BLaER1 (cell line): ENCODE measurements around the gene AUTS2.
A peak's percentile ranks its signal among the peaks of the same experiment; 100 is the strongest.

Experiments
- H3K27ac ChIP-seq: shearing (Covaris generic); formaldehyde crosslinking; 2 replicates; pipeline ENCODE4 v1.8.1; 2022
- H3K27me3 ChIP-seq: shearing (Covaris generic); formaldehyde crosslinking; 2 replicates; pipeline ENCODE4 v1.8.1; 2022
- H3K36me3 ChIP-seq: shearing (Covaris generic); formaldehyde crosslinking; 2 replicates; pipeline ENCODE4 v1.8.1; 2022
- H3K4me1 ChIP-seq: shearing (Covaris generic); formaldehyde crosslinking; 2 replicates; pipeline ENCODE4 v1.8.1; 2022
- H3K4me2 ChIP-seq: shearing (Covaris generic); formaldehyde crosslinking; 2 replicates; pipeline ENCODE4 v1.8.1; 2022
- H3K4me3 ChIP-seq: shearing (Covaris generic); formaldehyde crosslinking; 2 replicates; pipeline ENCODE4 v1.8.1; 2022
- H3K9ac ChIP-seq: shearing (Covaris generic); formaldehyde crosslinking; 2 replicates; pipeline ENCODE4 v1.8.1; 2022
- H3K9me3 ChIP-seq: shearing (Covaris generic); formaldehyde crosslinking; 2 replicates; pipeline ENCODE4 v1.8.1; 2022
- H4K20me1 ChIP-seq: shearing (Covaris generic); formaldehyde crosslinking; 2 replicates; pipeline ENCODE4 v1.8.1; 2022
- Cebpa-rat ChIP-seq: shearing (Covaris generic); IDR thresholded peaks from 2 replicates; pipeline ENCODE4 v1.8.1; 2022

AUTS2 gene

GRCh38 chr7:70703785-70704184 is 1105.5 kb downstream of the AUTS2 start:
- peaks cover 100% of the 10 kb centered on the region for H4K20me1 ChIP-seq
- H3K4me1 ChIP-seq = peaks cover 100% of the 10 kb centered on the region

GRCh38 chr7:70704831-70705346 is 1106.6 kb downstream of the AUTS2 start:
- Histone ChIP-seq H4K20me1 (peaks cover 100% of the 10 kb centered on the region), H3K9me3 (no peaks in the 10 kb centered on the region), H3K36me3 (peaks cover 93% of the 10 kb centered on the region), H3K4me2 (no peak overlapping the region), H3K4me1 (peaks cover 100% of the 10 kb centered on the region), H3K27me3 (no peaks in the 10 kb centered on the region), H3K4me3 (no peak overlapping the region), H3K9ac (no peak overlapping the region), H3K27ac (no peak overlapping the region)
- TF ChIP-seq Cebpa-rat = no peak

More at GRCh38 chr7:70703785-70704184, 1105.5 kb downstream of the AUTS2 start:
- TF ChIP-seq Cebpa-rat = no peak
- Histone ChIP-seq H3K36me3 (peaks cover 99% of the 10 kb centered on the region), H3K9ac (no peak overlapping the region), H3K4me2 (peak overlapping the region; percentile 86), H3K9me3 (no peaks in the 10 kb centered on the region), H3K27ac (no peak overlapping the region), H3K27me3 (no peaks in the 10 kb centered on the region), H3K4me3 (no peak overlapping the region)

GRCh38 chr7:70706204-70706603 is 1107.9 kb downstream of the AUTS2 start:
- Histone ChIP-seq H3K4me2 (no peak overlapping the region; the same call in 1 of the 2 replicates), H3K36me3 (peaks cover 84% of the 10 kb centered on the region), H4K20me1 (peaks cover 100% of the 10 kb centered on the region), H3K27me3 (no peaks in the 10 kb centered on the region), H3K9me3 (no peaks in the 10 kb centered on the region), H3K4me1 (peaks cover 100% of the 10 kb centered on the region), H3K27ac (no peak overlapping the region), H3K4me3 (no peak overlapping the region), H3K9ac (no peak overlapping the region)
- TF ChIP-seq Cebpa-rat = no peak

GRCh38 chr7:70706698-70707097 is 1108.4 kb downstream of the AUTS2 start:
- H3K4me1 ChIP-seq = peaks cover 100% of the 10 kb centered on the region
- H3K9ac ChIP-seq = no peak overlapping the region

GRCh38 chr7:70707823-70708243 is 1109.6 kb downstream of the AUTS2 start:
- Histone ChIP-seq H3K9me3 (peaks cover 9% of the 10 kb centered on the region; the same call in 1 of the 2 replicates), H3K27ac (no peak overlapping the region), H4K20me1 (peaks cover 100% of the 10 kb centered on the region), H3K4me3 (no peak overlapping the region), H3K4me2 (peak overlapping the region; percentile 74; the same call in 1 of the 2 replicates), H3K27me3 (no peaks in the 10 kb centered on the region), H3K9ac (no peak overlapping the region), H3K36me3 (peaks cover 84% of the 10 kb centered on the region), H3K4me1 (peaks cover 89% of the 10 kb centered on the region)
- TF ChIP-seq Cebpa-rat = no peak

More at GRCh38 chr7:70706698-70707097, 1108.4 kb downstream of the AUTS2 start:
- no peak overlapping the region for H3K4me3 ChIP-seq
- H3K36me3 ChIP-seq = peaks cover 84% of the 10 kb centered on the region
- H3K4me2 ChIP-seq = no peak overlapping the region; the same call in 1 of the 2 replicates
- no peaks in the 10 kb centered on the region for H3K9me3 ChIP-seq
- TF ChIP-seq Cebpa-rat = no peak
- no peaks in the 10 kb centered on the region for H3K27me3 ChIP-seq
- no peak overlapping the region for H3K27ac ChIP-seq
- peaks cover 100% of the 10 kb centered on the region for H4K20me1 ChIP-seq

GRCh38 chr7:70710011-70710480 is 1111.8 kb downstream of the AUTS2 start:
- Histone ChIP-seq H3K27ac (peak overlapping the region; percentile 59), H3K27me3 (no peaks in the 10 kb centered on the region), H3K4me1 (peaks cover 74% of the 10 kb centered on the region), H3K9me3 (peaks cover 17% of the 10 kb centered on the region), H3K36me3 (peaks cover 83% of the 10 kb centered on the region), H3K4me2 (peak overlapping the region; percentile 74), H3K4me3 (no peak overlapping the region; the same call in 1 of the 2 replicates), H4K20me1 (peaks cover 100% of the 10 kb centered on the region), H3K9ac (peak overlapping the region; percentile 32; the same call in 1 of the 2 replicates)
- no peak for TF ChIP-seq Cebpa-rat

GRCh38 chr7:70710651-70711050 is 1112.4 kb downstream of the AUTS2 start:
- Histone ChIP-seq H3K36me3 (peaks cover 83% of the 10 kb centered on the region), H3K4me2 (peak overlapping the region; percentile 74), H3K4me1 (peaks cover 74% of the 10 kb centered on the region), H3K9me3 (peaks cover 17% of the 10 kb centered on the region), H4K20me1 (peaks cover 100% of the 10 kb centered on the region), H3K4me3 (no peak overlapping the region; the same call in 1 of the 2 replicates), H3K27me3 (no peaks in the 10 kb centered on the region), H3K9ac (peak overlapping the region; percentile 26; the same call in 1 of the 2 replicates), H3K27ac (peak overlapping the region; percentile 59)
- no peak for TF ChIP-seq Cebpa-rat

GRCh38 chr7:70711452-70711851 is 1113.2 kb downstream of the AUTS2 start:
- Histone ChIP-seq H3K36me3 (peaks cover 80% of the 10 kb centered on the region), H3K9me3 (peaks cover 17% of the 10 kb centered on the region), H3K27me3 (no peaks in the 10 kb centered on the region), H3K4me1 (peaks cover 73% of the 10 kb centered on the region), H3K27ac (peak overlapping the region; percentile 59), H3K9ac (no peak overlapping the region), H3K4me2 (peak overlapping the region; percentile 74), H3K4me3 (no peak overlapping the region), H4K20me1 (peaks cover 100% of the 10 kb centered on the region)
- no peak for TF ChIP-seq Cebpa-rat

GRCh38 chr7:70712942-70713341 is 1114.7 kb downstream of the AUTS2 start:
- H3K4me3 ChIP-seq = no peak overlapping the region
- peaks cover 73% of the 10 kb centered on the region for H3K4me1 ChIP-seq
- H3K4me2 ChIP-seq = no peak overlapping the region
- H3K27me3 ChIP-seq = no peaks in the 10 kb centered on the region
- H3K9me3 ChIP-seq = peaks cover 17% of the 10 kb centered on the region
- no peak overlapping the region for H3K27ac ChIP-seq
- H3K36me3 ChIP-seq = peaks cover 76% of the 10 kb centered on the region
- no peak for TF ChIP-seq Cebpa-rat
- H4K20me1 ChIP-seq = peaks cover 100% of the 10 kb centered on the region
- no peak overlapping the region for H3K9ac ChIP-seq

GRCh38 chr7:70714506-70715038 is 1116.3 kb downstream of the AUTS2 start:
- peaks cover 100% of the 10 kb centered on the region for H4K20me1 ChIP-seq
- H3K4me1 ChIP-seq = peaks cover 72% of the 10 kb centered on the region
- TF ChIP-seq Cebpa-rat = no peak
- H3K36me3 ChIP-seq = peaks cover 75% of the 10 kb centered on the region
- no peak overlapping the region for H3K4me2 ChIP-seq
- H3K4me3 ChIP-seq = no peak overlapping the region
- peaks cover 17% of the 10 kb centered on the region for H3K9me3 ChIP-seq
- no peak overlapping the region for H3K27ac ChIP-seq
- no peaks in the 10 kb centered on the region for H3K27me3 ChIP-seq
- H3K9ac ChIP-seq = no peak overlapping the region
